ENCODE measurements around the gene ARPC5.

The ARPC5 gene

GRCh38 chr1:183585038-183585437 lies 50.5 kb downstream of the ARPC5 start:
- no peak for DNase-seq (ENCODE audit: low read depth)

GRCh38 chr1:183584147-183584546 lies 51.4 kb downstream of the ARPC5 start:
- DNase-seq (ENCODE audit: low read depth) = no peak

GRCh38 chr1:183583466-183583865 lies 52.1 kb downstream of the ARPC5 start:
- no peak for DNase-seq (ENCODE audit: low read depth)

GRCh38 chr1:183582021-183582713 lies 53.4 kb downstream of the ARPC5 start:
- DNase-seq (ENCODE audit: low read depth) = no peak

GRCh38 chr1:183580281-183580682 lies 55.3 kb downstream of the ARPC5 start:
- DNase-seq (ENCODE audit: low read depth) = peak; percentile 37

GRCh38 chr1:183578856-183579255 lies 56.7 kb downstream of the ARPC5 start:
- no peak for DNase-seq (ENCODE audit: low read depth)

GRCh38 chr1:183577897-183578465 lies 57.6 kb downstream of the ARPC5 start:
- DNase-seq (ENCODE audit: low read depth) = no peak

- DNase-seq (ENCODE audit: low read depth) = no peak
These were observed 59.0 kb downstream of the ARPC5 start for GRCh38 chr1:183576537-183576936.

- DNase-seq (ENCODE audit: low read depth) = no peak
These were observed 60.0 kb downstream of the ARPC5 start for GRCh38 chr1:183575606-183576005.

GRCh38 chr1:183572721-183573120 lies 62.9 kb downstream of the ARPC5 start:
- peak; percentile 16 for DNase-seq (ENCODE audit: low read depth)

GRCh38 chr1:183571678-183572268 lies 63.8 kb downstream of the ARPC5 start:
- peak; percentile 83 for DNase-seq (ENCODE audit: low read depth)

Data from EH (cell line).